Measurements from ENCODE around the gene TEX30. TPM values are rescaled to one million over a fixed set of nuclear protein-coding genes. Genes with fewer than 3 reads are reported as not detected.
A peak's percentile ranks its signal among the peaks of the same experiment; 100 is the strongest.

Gene TEX30
- total RNA-seq, 3 donors from 2014 or later (not counting 1 experiment from before 2014, with no cell fraction given), result 8.7 to 10.3 (median 9.3) TPM

GRCh38 chr13:102800145-102801041 lies 26.8 kb upstream of the TEX30 start:
- H3K36me3 ChIP-seq (ENCODE audit: control insufficient read depth, insufficient read depth, low read length), result no peaks in the 10 kb centered on the region
- peaks cover 2% of the 10 kb centered on the region for H3K27me3 ChIP-seq (ENCODE audit: control insufficient read depth, insufficient read depth, low read length)
- TF ChIP-seq CTCF (IDR thresholded peaks at IDR 0.05), result peak; percentile 82
- DNase-seq (peak; percentile 82 to 87), ATAC-seq (peak; percentile 85 to 91 (median 86))
- Mint-ChIP-seq H3K27ac (peak overlapping the region; percentile 79 to 88), H3K4me3 (peak overlapping the region; percentile 96), H3K36me3 (no peaks in the 10 kb centered on the region), H3K27me3 (ENCODE audit: low read depth in 2 of 2) (peaks cover 0 to 3% of the 10 kb centered on the region in 2 donors), H3K9me3 (no peaks in the 10 kb centered on the region), H3K4me1 (peaks cover 30 to 42% of the 10 kb centered on the region in 2 donors)
- under 1% methylated on average over 79 of the region's 81 CpGs for WGBS (ENCODE audit: insufficient coverage)
- H3K9me3 ChIP-seq (ENCODE audit: control insufficient read depth, insufficient read depth, low read length), result no peaks in the 10 kb centered on the region
- intact Hi-C loops (cut with micrococcal nuclease), result loop anchor here (1.0 to 5.0 kb wide), 4 partner anchors 27 to 220 kb away; partner anchors contain the start of genes TEX30 and TPP2
- peaks cover 21% of the 10 kb centered on the region for H3K4me1 ChIP-seq (ENCODE audit: control insufficient read depth, insufficient read depth, low read length)
- H3K4me3 ChIP-seq (ENCODE audit: low read length), result peak overlapping the region; percentile 50
- peak overlapping the region; percentile 47 for H3K27ac ChIP-seq (ENCODE audit: low read length)

GRCh38 chr13:102799426-102800144 lies 26.0 kb upstream of the TEX30 start:
- Histone ChIP-seq H3K4me1 (ENCODE audit: control insufficient read depth, insufficient read depth, low read length) (peaks cover 21% of the 10 kb centered on the region), H3K36me3 (ENCODE audit: control insufficient read depth, insufficient read depth, low read length) (no peaks in the 10 kb centered on the region), H3K27me3 (ENCODE audit: control insufficient read depth, insufficient read depth, low read length) (peaks cover 2% of the 10 kb centered on the region), H3K27ac (ENCODE audit: low read length) (no peak overlapping the region), H3K9me3 (ENCODE audit: control insufficient read depth, insufficient read depth, low read length) (no peaks in the 10 kb centered on the region), H3K4me3 (ENCODE audit: low read length) (peak overlapping the region; percentile 53)
- peak; percentile 14 to 25 for DNase-seq
- H3K27me3 Mint-ChIP-seq (ENCODE audit: low read depth in 2 of 2), result peaks cover 0 to 3% of the 10 kb centered on the region in 2 donors
- no peak for TF ChIP-seq CTCF (IDR thresholded peaks at IDR 0.05)
- WGBS (ENCODE audit: insufficient coverage), result under 1% methylated on average over 69 of the region's 69 CpGs
- ATAC-seq, result peak in 2 of 3 donors; percentile 1 to 2
- H3K9me3 Mint-ChIP-seq, result no peaks in the 10 kb centered on the region
- H3K36me3 Mint-ChIP-seq, result no peaks in the 10 kb centered on the region
- intact Hi-C loops (cut with micrococcal nuclease), result loop anchor here (1.0 to 5.0 kb wide), 4 partner anchors 26 to 219 kb away; partner anchors contain the start of genes TEX30 and TPP2
- H3K4me1 Mint-ChIP-seq, result peaks cover 30 to 42% of the 10 kb centered on the region in 2 donors
- peak overlapping the region; percentile 79 to 88 for H3K27ac Mint-ChIP-seq
- H3K4me3 Mint-ChIP-seq, result peak overlapping the region; percentile 96

GRCh38 chr13:102798581-102799425 lies 25.2 kb upstream of the TEX30 start, which contains the start of the genes BIVM and POGLUT2:
Gene BIVM, plus strand, starts transcription at chr13:102799119. Its CDS starts 8,149 bp downstream, at chr13:102807268.
Gene POGLUT2, minus strand, starts transcription at chr13:102798976. Its CDS starts 306 bp downstream, at chr13:102798670.
- H3K4me1 Mint-ChIP-seq, result peaks cover 29 to 40% of the 10 kb centered on the region in 2 donors
- Histone ChIP-seq H3K27ac (ENCODE audit: low read length) (no peak within 1 kb of the TSS), H3K27me3 (ENCODE audit: control insufficient read depth, insufficient read depth, low read length) (peaks cover 2% of the 10 kb centered on the region), H3K9me3 (ENCODE audit: control insufficient read depth, insufficient read depth, low read length) (no peaks in the 10 kb centered on the region), H3K4me1 (ENCODE audit: control insufficient read depth, insufficient read depth, low read length) (peaks cover 21% of the 10 kb centered on the region), H3K4me3 (ENCODE audit: low read length) (peak within 1 kb of the TSS; percentile 53), H3K36me3 (ENCODE audit: control insufficient read depth, insufficient read depth, low read length) (no peaks in the 10 kb centered on the region)
- peak within 1 kb of the TSS; percentile 79 to 88 for H3K27ac Mint-ChIP-seq
- H3K9me3 Mint-ChIP-seq, result no peaks in the 10 kb centered on the region
- no peaks in the 10 kb centered on the region for H3K36me3 Mint-ChIP-seq
- H3K27me3 Mint-ChIP-seq (ENCODE audit: low read depth in 2 of 2), result peaks cover 0 to 3% of the 10 kb centered on the region in 2 donors
- H3K4me3 Mint-ChIP-seq, result peak within 1 kb of the TSS; percentile 96
- ATAC-seq, result peak; percentile 75 to 81 (median 79)
- TF ChIP-seq CTCF (IDR thresholded peaks at IDR 0.05), result no peak
- WGBS (ENCODE audit: insufficient coverage), result under 1% methylated on average over 72 of the region's 72 CpGs
- peak; percentile 55 to 81 for DNase-seq
- intact Hi-C loops (cut with micrococcal nuclease), result no loop called here

Data from natural killer cell (primary cell).